Non-pigmented ciliary epithelial cell (primary cell): Measurements from ENCODE around the gene APOLD1.
"Not testable (repeated sequence)": the region's sequence is repeated elsewhere in the genome, so short reads cannot be mapped to it uniquely, and the experiment has no call there.

Experiments
- DNase-seq: peaks from one replicate; pipeline ENCODE4 v3.0.0-alpha.2; 2010; ENCODE audit warnings: low read depth

APOLD1 gene

DNA sequence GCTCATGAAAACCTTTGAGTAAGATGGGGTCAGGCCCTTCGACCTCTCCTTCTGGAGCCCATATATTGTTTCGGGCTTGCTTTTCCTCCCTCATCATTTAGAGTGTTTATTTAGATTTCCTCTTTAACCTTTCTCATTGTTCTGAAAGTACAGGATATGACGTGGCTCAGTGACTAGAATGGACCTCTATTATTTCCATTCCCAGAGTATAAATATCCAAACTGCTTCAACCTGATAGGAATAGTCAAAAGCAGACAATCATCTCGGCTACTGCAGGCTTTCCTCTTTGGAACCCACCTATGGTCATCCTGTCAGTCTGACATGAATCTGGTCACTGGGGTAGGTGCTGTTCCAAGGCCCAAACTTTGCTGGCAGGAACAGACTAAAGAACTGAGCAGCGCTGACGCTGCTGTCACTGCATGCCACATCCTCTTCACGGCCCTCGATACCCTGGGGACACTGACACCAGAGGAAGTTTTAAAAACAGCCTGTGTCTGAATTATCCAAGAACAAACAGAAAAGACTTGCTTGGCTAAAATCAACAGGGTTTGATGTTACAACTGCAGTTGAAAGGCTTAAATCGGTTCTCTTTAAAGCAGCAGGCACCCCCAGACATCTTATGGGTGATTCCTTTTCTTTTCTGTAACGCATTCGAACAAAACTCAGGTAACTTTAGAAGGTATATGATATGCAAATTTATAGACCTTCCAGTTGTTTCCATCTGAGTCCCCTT is 22.7 kb downstream of the APOLD1 start:
- no peak for DNase-seq

DNA sequence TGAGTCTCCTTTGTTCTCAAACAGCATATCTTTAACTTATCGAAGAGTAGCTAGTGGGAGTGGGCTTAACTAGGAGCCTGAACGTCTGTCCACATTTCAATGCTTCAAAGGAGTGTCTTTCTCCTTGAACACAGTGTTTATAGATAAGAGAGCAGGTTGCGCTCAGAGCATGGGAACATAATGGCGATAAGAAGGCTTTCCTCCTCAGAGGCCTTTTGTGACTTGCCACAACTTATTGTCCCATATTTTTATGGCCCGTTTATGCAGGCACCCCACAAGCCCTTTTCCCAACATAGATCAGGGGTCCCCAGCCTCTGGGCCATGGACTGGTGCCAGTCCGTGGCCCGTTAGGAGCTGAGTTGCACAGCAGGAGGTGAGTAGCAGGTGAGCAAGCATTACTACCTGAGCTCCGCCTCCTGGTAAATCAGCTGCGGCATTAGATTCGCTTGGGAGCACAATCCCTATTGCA is 25.1 kb downstream of the APOLD1 start:
- DNase-seq = no peak

DNA sequence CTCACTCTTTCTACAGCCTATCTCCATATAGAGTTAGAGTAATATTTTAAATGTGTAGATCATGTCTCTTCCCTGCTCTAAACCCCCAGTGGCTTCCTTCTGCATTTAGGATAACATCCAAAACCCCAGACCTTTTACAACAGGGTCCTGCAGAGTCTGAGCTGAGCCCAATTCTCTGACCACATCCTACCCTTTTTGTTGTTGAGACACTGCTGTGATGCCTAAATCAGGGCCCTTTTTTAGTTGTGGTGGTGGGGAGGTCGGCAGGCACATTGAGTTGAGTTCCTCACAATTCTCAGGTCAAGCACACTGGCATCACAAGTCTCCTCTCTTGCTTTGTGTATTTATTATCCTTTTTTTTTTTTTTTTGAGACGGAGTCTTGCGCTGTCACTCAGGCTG is 25.9 kb downstream of the APOLD1 start:
- no peak for DNase-seq

DNA sequence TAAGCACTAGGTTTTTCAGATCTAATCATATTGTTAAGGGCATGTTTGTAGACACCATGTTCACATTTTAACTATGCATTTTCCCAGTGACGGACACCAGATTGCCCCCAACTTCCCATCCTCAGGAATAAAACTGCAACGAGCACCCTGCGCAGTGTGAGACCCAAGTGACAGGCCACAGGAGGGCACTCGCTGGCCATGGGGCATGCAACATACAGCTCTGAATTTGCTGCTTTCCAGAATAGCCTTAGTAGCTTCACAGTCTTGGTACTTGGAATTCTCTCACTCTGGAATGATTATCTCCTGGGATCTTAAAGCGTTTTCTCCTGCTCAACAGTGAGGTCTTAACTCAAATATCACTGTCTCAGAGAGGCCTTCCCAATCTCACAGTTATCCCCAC is 26.7 kb downstream of the APOLD1 start:
- DNase-seq = no peak

DNA sequence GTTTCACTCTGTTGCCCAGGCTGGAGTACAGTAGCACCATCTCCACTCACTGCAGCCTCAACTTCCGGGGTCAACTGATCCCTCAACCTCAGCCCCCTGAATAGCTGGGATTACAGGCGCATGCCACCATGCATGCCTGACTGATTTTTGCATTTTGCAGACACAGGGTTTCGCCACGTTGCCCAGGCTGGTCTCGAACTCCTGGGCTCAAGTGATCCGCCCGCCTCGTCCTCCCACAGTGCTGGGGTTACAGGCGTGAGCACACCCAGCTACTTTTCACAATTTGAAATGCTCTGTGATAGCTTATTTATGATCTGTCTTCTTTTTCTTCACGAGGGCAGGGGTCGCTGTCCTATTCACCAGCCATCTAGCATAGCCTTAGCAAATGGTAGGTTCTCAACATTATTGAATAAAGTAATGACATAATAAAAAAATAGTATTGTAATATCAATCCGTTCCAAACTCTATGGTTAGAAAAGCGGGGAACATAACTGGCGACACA is 27.2 kb downstream of the APOLD1 start:
- no peak for DNase-seq

DNA sequence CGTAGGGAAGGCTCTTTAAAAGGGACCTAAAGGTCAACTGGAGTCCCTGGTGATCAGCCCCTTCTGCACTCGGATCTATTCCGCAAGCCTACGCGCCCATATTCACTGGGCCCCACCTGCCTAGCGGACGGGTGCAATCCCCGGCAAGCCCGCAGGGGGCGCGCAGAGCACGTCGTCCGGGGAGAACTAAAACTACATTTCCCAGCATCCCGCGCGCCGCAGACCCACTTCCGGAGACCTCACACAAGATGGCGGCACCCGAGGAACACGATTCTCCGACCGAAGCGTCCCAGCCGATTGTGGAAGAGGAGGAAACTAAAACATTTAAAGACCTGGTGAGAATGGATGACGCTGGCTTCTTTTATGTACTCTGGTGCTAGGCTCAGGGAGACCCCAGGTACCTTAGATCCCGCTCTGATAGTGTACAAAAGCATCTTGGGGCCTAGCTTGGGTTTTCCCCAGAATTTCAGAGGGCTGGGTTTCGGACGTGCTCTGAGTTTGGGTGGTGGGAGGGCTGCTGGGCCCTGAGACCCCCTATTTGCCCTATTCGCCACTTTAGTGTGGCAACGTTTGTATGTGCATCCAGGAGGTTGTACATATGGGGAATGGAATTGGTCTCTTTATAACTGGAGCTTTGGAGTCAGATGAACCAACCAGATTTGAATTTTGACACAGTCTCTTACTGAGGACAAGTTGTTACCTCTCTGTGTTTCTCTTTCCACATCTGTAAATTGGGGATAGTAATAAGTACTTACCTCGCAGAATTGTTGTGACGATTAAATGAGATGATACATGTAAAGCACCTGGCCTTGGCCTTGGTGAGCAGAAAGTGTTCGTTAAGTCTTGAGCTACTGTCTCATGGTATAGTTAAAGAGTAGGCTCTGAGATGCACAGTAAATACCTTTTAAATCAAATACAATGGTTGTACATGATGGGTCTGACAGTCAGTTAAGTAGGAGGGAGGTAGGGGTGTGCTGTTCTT is 28.0 kb downstream of the APOLD1 start, which contains the start of gene DDX47:
Gene DDX47, plus strand, starts transcription at position 227 of the 982 bp plus-strand sequence. Its CDS starts 22 bp downstream, at position 249.
- DNase-seq = peak; percentile 62

DNA sequence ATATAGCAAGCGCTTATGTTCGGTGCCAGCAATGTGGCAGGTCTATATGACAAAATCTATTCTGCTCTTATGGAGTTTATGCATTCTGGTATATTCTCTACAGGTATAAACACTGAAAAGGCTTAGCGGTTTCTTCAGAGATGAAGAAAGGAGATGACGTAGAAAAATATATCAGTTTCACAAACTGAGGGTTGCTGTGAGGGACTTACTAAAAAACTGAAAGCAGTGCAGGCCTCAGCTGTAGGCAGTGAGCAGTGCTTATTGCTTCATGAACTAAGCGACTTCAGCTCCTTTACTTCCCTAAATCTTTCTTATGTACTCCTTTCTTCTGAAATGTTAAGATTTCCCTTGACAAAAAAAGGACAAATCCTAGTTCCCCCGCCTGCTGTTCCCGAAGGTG is 32.2 kb downstream of the APOLD1 start:
- no peak for DNase-seq

DNA sequence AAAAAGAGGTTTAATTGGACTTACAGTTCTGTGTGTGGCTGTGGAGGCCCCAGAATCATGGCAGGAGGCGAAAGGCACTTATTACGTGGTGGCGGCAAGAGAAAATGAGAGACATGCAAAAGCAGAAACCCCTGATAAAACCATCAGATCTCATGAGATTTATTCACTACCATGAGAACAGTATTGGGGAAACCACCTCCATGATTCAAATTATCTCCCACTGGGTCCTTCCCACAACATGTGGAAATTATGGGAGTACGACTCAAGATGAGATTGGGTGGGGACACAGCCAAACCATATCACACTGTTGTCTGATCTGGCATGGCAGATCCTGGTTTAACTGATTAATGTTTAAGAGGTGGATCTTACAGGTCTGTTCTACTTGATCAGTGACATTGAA is 33.2 kb downstream of the APOLD1 start:
- DNase-seq = no peak

DNA sequence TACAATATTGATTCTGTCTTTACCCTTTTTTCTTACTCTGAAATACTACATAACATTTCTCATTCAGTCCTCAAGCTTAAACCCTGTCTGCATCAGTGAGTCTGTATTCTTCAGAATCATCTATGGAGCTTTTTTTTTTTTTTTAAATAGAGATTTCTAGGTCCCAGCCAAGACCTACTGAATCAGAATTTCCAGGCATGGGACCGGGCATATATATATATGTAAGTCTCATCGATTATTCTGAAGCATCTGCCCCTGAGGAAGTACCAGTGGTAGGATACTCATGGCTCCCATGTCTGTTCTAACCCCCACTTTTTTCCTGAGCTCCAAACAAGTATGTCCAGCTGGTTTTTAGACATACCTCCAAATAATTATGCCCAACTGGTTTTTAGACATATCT is 33.8 kb downstream of the APOLD1 start:
- no peak for DNase-seq

DNA sequence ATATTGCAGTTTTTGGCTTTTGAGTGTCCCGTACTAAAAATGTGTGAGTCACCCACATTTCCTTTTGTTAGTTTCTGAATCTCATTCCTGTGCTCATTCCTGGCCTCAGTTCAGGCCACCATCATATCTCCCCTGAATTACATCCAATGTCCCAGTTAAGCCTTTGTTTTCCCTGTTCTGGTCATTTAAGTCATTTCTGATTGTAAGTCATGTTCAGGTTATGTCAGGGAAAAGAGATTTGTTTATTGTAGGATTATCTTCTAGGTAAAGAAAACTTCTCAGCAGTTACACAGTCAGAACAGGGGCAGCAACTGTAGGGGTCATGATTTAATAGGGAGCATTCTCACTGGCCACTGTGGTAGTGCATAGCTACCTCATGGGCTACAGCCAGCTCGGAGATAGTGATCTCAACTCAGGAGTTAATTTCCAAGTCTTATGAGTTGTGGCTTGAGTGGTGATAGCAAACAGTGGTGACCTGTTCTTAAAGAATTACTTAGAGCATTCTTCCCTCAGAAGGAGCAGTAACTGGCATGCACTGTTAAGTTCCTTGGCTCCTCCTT is 34.4 kb downstream of the APOLD1 start:
- peak; percentile 94 for DNase-seq

DNA sequence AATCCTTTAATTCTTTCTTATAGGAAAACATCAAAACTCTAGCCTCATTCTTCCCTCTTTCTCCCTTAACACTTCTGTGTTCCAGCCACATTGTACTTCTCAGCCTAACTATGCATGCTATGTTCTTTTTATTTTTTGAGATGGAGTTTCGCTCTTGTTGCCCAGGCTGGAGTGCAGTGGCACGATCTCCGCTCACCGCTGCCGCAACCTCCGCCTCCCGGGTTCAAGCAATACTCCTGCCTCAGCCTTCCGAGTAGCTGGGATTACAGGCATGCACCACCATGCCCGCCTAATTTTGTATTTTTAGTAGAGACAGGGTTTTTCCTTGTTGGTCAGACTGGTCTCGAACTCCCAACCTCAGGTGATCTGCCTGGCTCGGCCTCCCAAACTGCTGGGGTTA is 34.9 kb downstream of the APOLD1 start:
- not testable (repeated sequence) for DNase-seq

DNA sequence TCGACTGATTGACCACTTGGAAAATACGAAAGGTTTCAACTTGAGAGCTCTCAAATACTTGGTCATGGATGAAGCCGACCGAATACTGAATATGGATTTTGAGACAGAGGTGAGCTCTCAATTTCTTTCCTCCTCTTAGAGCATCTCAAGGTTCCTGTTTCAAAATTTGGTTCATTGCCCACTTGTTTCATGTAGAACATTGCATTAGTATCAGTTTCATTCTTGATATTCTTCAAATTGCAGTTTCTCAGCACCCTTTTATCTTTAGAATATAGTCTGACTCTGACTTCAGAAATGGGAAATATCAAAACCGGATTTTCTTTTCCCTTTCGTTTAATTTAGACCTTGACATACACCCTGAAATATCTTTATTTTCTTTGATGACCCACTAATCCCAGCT is 36.5 kb downstream of the APOLD1 start:
- no peak for DNase-seq

DNA sequence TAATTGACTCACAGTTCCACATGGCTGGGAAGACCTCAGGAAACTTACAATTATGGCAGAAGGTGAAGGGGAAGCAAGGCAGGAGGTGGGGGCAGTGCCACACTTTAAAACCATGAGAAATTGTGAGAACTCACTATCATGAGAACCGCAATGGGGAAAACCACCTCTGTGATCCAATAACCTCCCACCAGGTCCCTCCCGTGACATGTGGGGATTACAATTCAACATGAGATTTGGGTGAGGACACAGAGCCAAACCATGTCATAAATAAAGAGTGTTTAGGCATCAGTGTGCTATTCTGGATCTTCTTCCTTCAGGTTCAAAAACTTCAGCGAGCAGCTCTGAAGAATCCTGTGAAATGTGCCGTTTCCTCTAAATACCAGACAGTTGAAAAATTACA is 37.4 kb downstream of the APOLD1 start:
- DNase-seq = no peak

DNA sequence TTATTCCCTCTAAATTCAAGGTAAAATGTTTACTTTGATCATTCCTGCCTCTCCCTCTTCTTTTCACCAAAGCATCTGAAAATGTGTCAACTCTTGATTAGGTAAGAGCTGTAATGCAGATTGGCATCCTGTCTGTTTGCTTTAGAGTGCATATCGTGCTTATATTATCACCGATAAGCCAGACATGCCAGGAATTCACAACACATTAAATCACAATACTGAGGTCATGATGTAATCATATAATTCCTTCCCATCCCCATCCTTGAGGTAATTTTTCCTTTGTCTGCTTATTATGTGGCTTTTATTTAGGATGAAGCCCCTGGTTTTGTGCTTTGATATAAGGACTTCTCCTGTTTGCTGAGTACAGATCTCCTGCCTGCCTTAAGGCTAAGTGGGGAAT is 37.8 kb downstream of the APOLD1 start:
- peak; percentile 83 for DNase-seq

DNA sequence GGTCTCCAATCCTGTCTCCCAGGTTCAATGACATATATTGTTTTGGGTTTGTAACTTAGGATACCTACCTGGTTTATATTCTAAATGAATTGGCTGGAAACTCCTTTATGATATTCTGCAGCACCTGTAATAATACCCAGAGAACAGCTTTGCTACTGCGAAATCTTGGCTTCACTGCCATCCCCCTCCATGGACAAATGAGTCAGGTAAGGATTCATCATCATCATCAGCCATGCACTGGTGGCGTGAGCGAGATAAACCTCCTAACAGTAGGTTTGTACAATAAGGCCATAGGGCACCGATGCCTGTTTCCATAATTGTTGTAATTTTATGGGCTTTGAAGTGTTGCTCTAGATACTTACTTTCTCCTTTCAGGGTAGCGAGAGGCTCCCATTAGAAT is 38.4 kb downstream of the APOLD1 start:
- no peak for DNase-seq

DNA sequence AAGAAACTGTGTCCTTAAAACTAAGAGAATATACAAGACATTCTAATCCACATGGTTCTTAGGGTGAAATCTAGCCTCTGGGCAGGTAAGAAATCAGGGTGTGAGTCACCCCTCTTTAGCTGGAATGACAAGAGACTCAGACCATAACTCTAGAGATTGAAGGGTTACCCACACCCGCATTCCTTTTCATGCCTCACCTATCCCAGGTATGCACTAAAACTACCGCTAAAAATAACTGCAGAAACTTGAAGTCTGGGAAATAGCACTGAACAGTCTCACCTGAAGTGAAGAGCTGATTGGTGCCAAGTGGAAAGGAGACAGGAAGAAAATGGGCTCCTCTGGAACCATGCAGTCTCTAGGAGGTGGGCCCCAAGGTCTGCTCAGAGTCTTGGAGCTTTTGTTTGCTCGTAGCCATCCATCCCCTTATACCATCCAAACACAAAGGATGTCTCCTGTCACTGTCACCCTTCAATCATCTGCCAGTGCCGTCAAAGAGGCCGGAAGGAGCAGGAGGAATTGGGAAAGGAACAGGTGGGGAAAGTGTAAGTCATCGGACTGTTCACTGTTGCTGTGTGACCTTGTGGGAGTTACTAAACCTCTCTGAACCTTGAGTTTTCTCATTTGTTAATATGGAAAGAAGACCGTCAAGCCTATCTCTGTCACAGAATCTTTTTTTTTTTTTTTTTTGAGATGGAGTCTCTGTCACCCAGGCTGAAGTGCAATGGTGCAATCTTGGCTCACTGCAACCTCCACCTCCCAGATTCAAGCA is 50.1 kb downstream of the APOLD1 start:
- DNase-seq = no peak

DNA sequence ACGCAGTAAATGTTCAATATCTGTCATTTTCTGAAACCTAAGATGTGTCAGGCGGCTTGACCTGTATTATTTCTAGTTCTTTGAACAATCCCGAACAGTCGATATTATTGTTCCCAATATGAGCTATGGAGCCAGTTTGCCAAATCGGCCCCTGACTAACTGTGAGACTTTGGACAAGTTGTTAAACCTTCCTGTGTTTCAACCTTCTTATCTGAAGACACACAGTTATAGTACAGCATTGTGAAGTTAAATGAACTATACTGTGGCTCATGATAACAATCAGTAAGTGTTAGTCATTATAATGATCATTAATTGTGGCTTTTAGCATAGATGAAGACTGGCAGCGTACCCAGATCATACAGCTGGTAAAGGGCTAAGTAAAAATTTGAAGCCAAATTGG is 51.1 kb downstream of the APOLD1 start:
- DNase-seq = no peak

DNA sequence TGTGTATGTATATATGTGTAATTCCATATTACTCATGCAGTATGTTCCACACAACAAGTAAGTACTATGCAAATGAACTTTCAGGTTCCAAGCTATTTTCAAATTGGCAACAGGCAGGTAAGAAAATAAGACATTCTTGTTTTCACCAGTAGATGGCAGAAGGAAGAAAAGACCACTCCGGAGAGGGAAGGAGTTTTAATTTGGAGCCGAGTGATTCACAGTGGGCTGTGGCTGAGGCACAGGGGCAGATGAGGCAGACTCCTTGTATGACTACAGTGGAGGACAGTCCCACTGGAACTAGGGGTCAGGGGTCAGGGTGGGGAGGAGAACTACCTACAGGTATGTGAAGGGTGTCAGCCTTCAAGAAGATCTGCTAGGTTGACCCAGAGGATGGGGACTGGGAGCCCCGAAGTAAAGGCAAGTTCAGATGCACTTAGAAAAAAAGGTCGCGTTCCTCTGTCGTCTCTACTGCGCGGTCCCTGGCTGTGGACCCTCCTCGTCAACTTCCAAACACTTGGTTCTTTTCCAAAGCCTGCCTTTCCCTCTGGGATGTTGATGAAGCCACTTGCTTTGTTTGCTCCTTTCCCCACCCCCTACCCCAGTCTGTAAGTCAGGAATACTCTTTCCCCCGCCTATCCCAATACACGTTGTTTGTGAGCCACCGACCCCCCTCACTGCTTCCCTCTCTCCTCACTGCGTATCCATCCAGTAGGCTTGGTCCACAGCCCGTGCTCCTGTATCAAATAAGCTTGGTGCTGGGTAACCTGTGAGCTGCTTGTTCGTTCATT is 51.8 kb downstream of the APOLD1 start:
- no peak for DNase-seq

DNA sequence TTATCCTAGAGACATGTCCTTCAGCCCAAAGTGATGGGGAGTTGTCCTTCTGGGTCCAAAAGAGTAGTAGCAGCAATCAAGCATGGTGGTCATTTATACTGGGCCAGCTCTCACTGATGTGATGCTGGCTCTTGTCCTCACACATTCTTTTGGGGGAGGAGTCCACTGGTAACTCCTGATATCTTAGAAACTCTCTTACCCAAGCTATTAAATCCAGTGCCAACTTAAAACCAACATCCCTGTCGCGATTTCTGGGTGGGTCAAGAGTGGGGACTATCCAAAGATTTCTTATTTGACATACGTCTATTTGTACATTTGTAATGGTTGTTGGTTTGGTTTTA is 52.3 kb downstream of the APOLD1 start:
- no peak for DNase-seq

DNA sequence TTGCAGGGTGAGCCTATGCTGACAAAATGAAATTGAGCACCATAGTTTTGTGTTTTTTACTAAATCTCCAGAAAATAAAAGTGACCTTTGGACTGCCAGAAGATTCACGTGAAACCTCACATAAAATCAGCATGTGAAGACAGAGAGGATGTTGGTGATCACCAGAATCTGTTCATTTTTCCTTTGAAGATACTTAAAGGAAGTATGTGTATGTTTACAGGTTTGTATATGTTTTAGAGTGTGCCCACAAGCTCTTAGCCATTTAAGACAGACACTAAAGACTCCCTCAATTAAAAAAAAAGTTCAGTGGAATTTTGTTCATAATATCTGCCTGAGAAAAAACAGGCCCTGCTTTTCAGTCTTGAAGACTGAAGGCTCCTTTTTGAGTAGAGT is 53.5 kb downstream of the APOLD1 start:
- DNase-seq = no peak

DNA sequence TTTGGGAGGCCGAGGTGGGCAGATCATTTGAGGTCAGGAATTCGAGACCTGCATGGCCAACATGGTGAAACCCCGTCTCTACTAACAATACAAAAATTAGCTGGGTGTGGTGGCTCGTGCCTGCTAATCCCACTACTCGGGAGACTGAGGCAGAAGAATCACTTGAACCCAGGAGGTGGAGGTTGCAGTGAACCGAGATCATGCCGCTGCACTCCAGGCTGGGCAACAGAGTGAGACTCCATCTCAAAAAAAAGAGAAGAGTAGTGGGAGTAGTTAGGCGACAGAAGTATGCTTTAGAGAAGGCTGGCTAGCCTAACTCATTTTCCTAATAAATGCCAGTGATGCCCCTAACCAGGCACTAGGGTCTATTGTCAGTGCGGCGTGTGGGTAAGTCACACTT is 54.0 kb downstream of the APOLD1 start:
- not testable (repeated sequence) for DNase-seq
